Activated naive CD4-positive, alpha-beta T cell treated with anti-CD3 and anti-CD28 coated beads, Interleukin-2, amount 10 ng/mL, durations not matched to agents 7 days and 5 days (primary cell): Measurements from ENCODE around the gene PI4K2A.
A peak's percentile ranks its signal among the peaks of the same experiment; 100 is the strongest.
"Not testable (repeated sequence)": the region's sequence is repeated elsewhere in the genome, so short reads cannot be mapped to it uniquely, and the experiment has no call there.

Experiments
- CTCF ChIA-PET: fragments of 350-600 bp; sonication (Branson Sonifier 250); formaldehyde crosslinking; loops from one replicate; lab custom pipeline; 2021; ENCODE audit warnings: antibody characterized with exemption; lab: Charles Lee
- DNase-seq: peaks from one replicate; pipeline ENCODE4 v3.0.0-alpha.2; 2020
- H3K27ac Mint-ChIP-seq: one replicate; pipeline ENCODE4 v1.8.0; 2021; ENCODE audit warnings: mild to moderate bottlenecking, moderate library complexity, mixed read lengths
- H3K27me3 Mint-ChIP-seq: one replicate; pipeline ENCODE4 v1.8.0; 2021; ENCODE audit warnings: mild to moderate bottlenecking, mixed read lengths
- H3K36me3 Mint-ChIP-seq: one replicate; pipeline ENCODE4 v1.8.0; 2021; ENCODE audit warnings: mixed read lengths
- H3K4me1 Mint-ChIP-seq: one replicate; pipeline ENCODE4 v1.8.0; 2021; ENCODE audit warnings: mixed read lengths
- H3K4me3 Mint-ChIP-seq: one replicate; pipeline ENCODE4 v1.8.0; 2021; ENCODE audit warnings: mild to moderate bottlenecking, moderate library complexity, mixed read lengths
- H3K9me3 Mint-ChIP-seq: one replicate; pipeline ENCODE4 v1.8.0; 2021; ENCODE audit warnings: mixed read lengths

Gene PI4K2A

DNA sequence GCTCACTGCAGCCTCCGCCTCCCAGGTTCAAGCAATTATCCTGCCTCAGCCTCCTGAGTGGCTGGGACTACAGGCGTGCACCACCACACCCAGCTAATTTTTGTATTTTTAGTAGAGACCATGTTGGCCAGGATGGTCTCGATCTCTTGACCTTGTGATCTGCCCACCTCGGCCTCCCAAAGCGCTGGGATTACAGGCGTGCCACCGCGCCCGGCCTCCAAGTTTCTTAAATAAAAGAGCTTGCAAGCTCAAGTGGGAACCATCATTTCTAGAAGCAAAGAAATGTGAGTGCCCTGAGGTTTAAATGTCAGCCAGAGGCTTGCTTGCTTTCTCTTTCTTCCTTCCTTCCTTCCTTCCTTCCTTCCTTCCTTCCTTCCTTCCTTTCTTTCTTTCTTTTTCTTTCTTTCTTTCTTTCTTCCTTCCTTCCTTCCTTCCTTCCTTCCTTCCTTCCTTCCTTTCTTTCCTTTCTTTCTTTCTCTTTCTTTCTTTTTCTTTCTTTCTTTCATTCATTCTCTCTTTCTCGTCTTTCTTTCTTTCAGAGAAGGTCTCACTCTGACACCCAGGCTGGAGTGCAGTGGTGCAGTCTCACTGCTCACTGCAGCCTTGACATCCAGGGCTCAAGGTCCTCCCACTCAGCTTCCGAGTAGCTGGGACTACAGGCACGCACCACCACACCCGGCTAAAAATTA lies 2.1 kb downstream of the PI4K2A start:
- CTCF ChIA-PET, result interaction anchor here (0.6 kb wide), 1 partner anchor 329 kb away, joined by 3 read pairs; no protein-coding TSS in a partner anchor
- H3K27ac Mint-ChIP-seq, DNase-seq, H3K27me3 Mint-ChIP-seq, H3K9me3 Mint-ChIP-seq: not testable (repeated sequence)
- peaks cover 13% of the 10 kb centered on the region for H3K36me3 Mint-ChIP-seq
- H3K4me1 Mint-ChIP-seq, result peaks cover 28% of the 10 kb centered on the region
- peak overlapping the region; percentile 97 for H3K4me3 Mint-ChIP-seq

GRCh38 chr10:97643441-97643985 lies 3.0 kb downstream of the PI4K2A start:
- Mint-ChIP-seq H3K27me3 (peaks cover 4% of the 10 kb centered on the region), H3K4me1 (peaks cover 32% of the 10 kb centered on the region), H3K36me3 (peaks cover 13% of the 10 kb centered on the region), H3K9me3 (no peaks in the 10 kb centered on the region), H3K27ac (no peak overlapping the region), H3K4me3 (no peak overlapping the region)
- CTCF ChIA-PET, result no interaction called here
- no peak for DNase-seq

GRCh38 chr10:97644936-97645335 lies 4.5 kb downstream of the PI4K2A start:
- H3K27me3 Mint-ChIP-seq, result no peaks in the 10 kb centered on the region
- H3K9me3 Mint-ChIP-seq, result no peaks in the 10 kb centered on the region
- peaks cover 41% of the 10 kb centered on the region for H3K4me1 Mint-ChIP-seq
- no peak for DNase-seq
- no peak overlapping the region for H3K4me3 Mint-ChIP-seq
- H3K36me3 Mint-ChIP-seq, result peaks cover 13% of the 10 kb centered on the region
- no peak overlapping the region for H3K27ac Mint-ChIP-seq
- CTCF ChIA-PET, result no interaction called here

DNA sequence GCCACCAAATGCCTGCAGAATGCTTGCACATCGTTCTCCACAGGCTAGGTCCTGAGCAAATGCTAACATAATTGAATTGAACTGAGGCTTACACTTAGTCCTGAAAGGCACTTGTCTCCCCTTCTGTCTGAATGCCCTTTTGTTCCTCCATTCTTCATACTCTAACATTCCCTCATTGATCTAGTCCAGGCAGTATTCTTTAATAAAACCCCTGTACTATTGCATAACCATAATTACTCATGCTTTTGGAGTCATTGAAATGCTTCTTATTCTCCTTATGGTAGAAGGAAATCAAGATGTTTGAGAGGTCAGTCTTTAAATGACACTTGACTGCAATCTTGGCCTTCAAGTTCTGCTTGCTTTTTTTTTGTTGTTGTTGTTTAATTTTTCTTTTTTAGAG lies 7.1 kb downstream of the PI4K2A start:
- no peak overlapping the region for H3K27ac Mint-ChIP-seq
- H3K36me3 Mint-ChIP-seq, result peaks cover 12% of the 10 kb centered on the region
- H3K4me3 Mint-ChIP-seq, result no peak overlapping the region
- CTCF ChIA-PET, result no interaction called here
- H3K9me3 Mint-ChIP-seq, result no peaks in the 10 kb centered on the region
- peaks cover 25% of the 10 kb centered on the region for H3K4me1 Mint-ChIP-seq
- no peak for DNase-seq
- no peaks in the 10 kb centered on the region for H3K27me3 Mint-ChIP-seq

- Mint-ChIP-seq H3K9me3 (no peaks in the 10 kb centered on the region), H3K27ac (peak overlapping the region; percentile 53), H3K4me3 (no peak overlapping the region), H3K27me3 (no peaks in the 10 kb centered on the region), H3K4me1 (peaks cover 16% of the 10 kb centered on the region), H3K36me3 (peaks cover 15% of the 10 kb centered on the region)
- peak; percentile 32 for DNase-seq
- CTCF ChIA-PET, result interaction anchor here (0.6 to 1.2 kb wide), 3 partner anchors 15 to 28 kb away, joined by 3 to 4 read pairs (median 3); partner anchors contain the start of gene MORN4
These were observed 8.3 kb downstream of the PI4K2A start for GRCh38 chr10:97648562-97649404.

- not testable (repeated sequence) for H3K4me3 Mint-ChIP-seq
These were observed 8.9 kb downstream of the PI4K2A start for GRCh38 chr10:97649405-97649750.

DNA sequence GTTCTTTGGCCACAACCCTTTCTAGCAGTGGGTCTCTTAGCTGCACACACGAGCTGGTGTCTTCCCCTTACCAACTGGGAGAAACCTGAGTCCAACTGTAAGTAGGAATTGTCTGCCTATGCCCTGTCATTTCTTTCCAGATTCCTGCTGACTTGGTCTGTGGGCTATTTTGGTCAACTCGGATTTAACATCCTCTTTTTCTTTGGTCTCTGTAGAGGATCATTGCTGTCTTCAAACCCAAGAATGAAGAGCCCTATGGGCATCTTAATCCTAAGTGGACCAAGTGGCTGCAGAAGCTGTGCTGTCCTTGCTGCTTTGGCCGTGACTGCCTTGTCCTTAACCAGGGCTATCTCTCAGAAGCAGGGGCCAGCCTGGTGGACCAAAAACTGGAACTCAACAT lies 10.3 kb downstream of the PI4K2A start:
- H3K27me3 Mint-ChIP-seq, result no peaks in the 10 kb centered on the region
- DNase-seq, result no peak
- CTCF ChIA-PET, result no interaction called here
- H3K9me3 Mint-ChIP-seq, result no peaks in the 10 kb centered on the region
- no peak overlapping the region for H3K27ac Mint-ChIP-seq
- peaks cover 16% of the 10 kb centered on the region for H3K4me1 Mint-ChIP-seq
- no peak overlapping the region for H3K4me3 Mint-ChIP-seq
- peaks cover 16% of the 10 kb centered on the region for H3K36me3 Mint-ChIP-seq

More at GRCh38 chr10:97649405-97649750, 8.9 kb downstream of the PI4K2A start:
- peak overlapping the region; percentile 53 for H3K27ac Mint-ChIP-seq
- H3K9me3 Mint-ChIP-seq, H3K27me3 Mint-ChIP-seq, DNase-seq: not testable (repeated sequence)
- peaks cover 19% of the 10 kb centered on the region for H3K36me3 Mint-ChIP-seq
- CTCF ChIA-PET, result interaction anchor here (0.6 to 1.2 kb wide), 3 partner anchors 16 to 27 kb away, joined by 3 to 4 read pairs (median 3); partner anchors contain the start of gene MORN4
- H3K4me1 Mint-ChIP-seq, result peaks cover 16% of the 10 kb centered on the region

- peaks cover 16% of the 10 kb centered on the region for H3K4me1 Mint-ChIP-seq
- CTCF ChIA-PET, result no interaction called here
- DNase-seq, result no peak
- no peak overlapping the region for H3K27ac Mint-ChIP-seq
- H3K36me3 Mint-ChIP-seq, result peaks cover 22% of the 10 kb centered on the region
- H3K4me3 Mint-ChIP-seq, result no peak overlapping the region
- H3K27me3 Mint-ChIP-seq, result no peaks in the 10 kb centered on the region
- no peaks in the 10 kb centered on the region for H3K9me3 Mint-ChIP-seq
These were observed 11.3 kb downstream of the PI4K2A start for GRCh38 chr10:97651773-97652172.

- no peak for DNase-seq
- Mint-ChIP-seq H3K36me3 (peaks cover 35% of the 10 kb centered on the region), H3K27ac (peak overlapping the region; percentile 45), H3K4me1 (no peaks in the 10 kb centered on the region), H3K9me3 (no peaks in the 10 kb centered on the region), H3K4me3 (no peak overlapping the region), H3K27me3 (no peaks in the 10 kb centered on the region)
- CTCF ChIA-PET, result interaction anchor here (0.8 to 1.4 kb wide), 2 partner anchors 18 to 19 kb away, joined by 3 to 4 read pairs; no protein-coding TSS in a partner anchor
These were observed 16.3 kb downstream of the PI4K2A start for GRCh38 chr10:97656777-97657176.

GRCh38 chr10:97659589-97659988 lies 19.1 kb downstream of the PI4K2A start:
- CTCF ChIA-PET, result no interaction called here
- H3K27ac Mint-ChIP-seq, result no peak overlapping the region
- DNase-seq, result no peak

DNA sequence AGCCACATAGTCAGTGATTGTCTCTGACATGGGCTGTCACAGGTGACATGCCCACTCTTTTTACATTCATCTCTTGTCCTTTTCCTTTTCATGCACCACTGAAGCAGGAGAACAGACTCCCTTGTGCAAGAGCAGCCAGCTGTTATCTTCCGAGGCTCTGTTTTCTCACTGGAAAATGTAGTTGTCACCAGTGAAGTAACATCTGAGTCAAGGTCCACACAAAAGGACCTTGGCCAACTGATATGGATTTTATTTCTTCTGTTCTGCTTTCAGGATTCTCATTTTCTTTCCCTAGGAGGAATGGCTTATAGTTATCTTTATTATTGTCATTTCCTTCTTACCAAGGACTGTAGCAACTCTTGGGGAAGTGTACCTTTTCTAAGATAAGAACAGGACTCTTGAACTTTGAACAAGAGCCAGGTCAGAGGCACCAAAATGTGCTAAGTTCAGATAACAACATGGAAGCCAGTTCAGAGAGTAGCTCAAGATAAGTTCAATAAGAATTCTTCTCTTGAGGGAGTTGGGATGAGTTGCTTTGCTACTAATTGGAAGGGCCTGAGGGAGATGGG lies 23.9 kb downstream of the PI4K2A start:
- Mint-ChIP-seq H3K27ac (peak overlapping the region; percentile 11), H3K27me3 (no peaks in the 10 kb centered on the region), H3K4me1 (peaks cover 3% of the 10 kb centered on the region), H3K9me3 (no peaks in the 10 kb centered on the region), H3K4me3 (no peak overlapping the region), H3K36me3 (peaks cover 37% of the 10 kb centered on the region)
- DNase-seq, result no peak
- CTCF ChIA-PET, result no interaction called here

More at GRCh38 chr10:97659589-97659988, 19.1 kb downstream of the PI4K2A start:
- Mint-ChIP-seq H3K9me3 (no peaks in the 10 kb centered on the region), H3K4me3 (no peak overlapping the region), H3K27me3 (no peaks in the 10 kb centered on the region), H3K4me1 (no peaks in the 10 kb centered on the region), H3K36me3 (peaks cover 31% of the 10 kb centered on the region)

- CTCF ChIA-PET, result no interaction called here
- Mint-ChIP-seq H3K4me1 (peaks cover 3% of the 10 kb centered on the region), H3K27ac (no peak overlapping the region), H3K4me3 (no peak overlapping the region), H3K9me3 (no peaks in the 10 kb centered on the region), H3K27me3 (no peaks in the 10 kb centered on the region), H3K36me3 (peaks cover 28% of the 10 kb centered on the region)
- no peak for DNase-seq
These were observed 26.5 kb downstream of the PI4K2A start for GRCh38 chr10:97666992-97667391.

GRCh38 chr10:97667463-97667862 lies 27.0 kb downstream of the PI4K2A start:
- H3K4me1 Mint-ChIP-seq, result peaks cover 3% of the 10 kb centered on the region
- no peak overlapping the region for H3K27ac Mint-ChIP-seq
- no peak overlapping the region for H3K4me3 Mint-ChIP-seq
- H3K36me3 Mint-ChIP-seq, result peaks cover 27% of the 10 kb centered on the region
- CTCF ChIA-PET, result interaction anchor here (2.0 kb wide), 1 partner anchor 11 kb away, joined by 10 read pairs; no protein-coding TSS in a partner anchor
- DNase-seq, result no peak
- no peaks in the 10 kb centered on the region for H3K9me3 Mint-ChIP-seq
- H3K27me3 Mint-ChIP-seq, result no peaks in the 10 kb centered on the region

GRCh38 chr10:97669571-97669970 lies 29.1 kb downstream of the PI4K2A start:
- Mint-ChIP-seq H3K4me1 (peaks cover 6% of the 10 kb centered on the region), H3K9me3 (no peaks in the 10 kb centered on the region), H3K27me3 (no peaks in the 10 kb centered on the region), H3K4me3 (no peak overlapping the region), H3K27ac (no peak overlapping the region), H3K36me3 (peaks cover 34% of the 10 kb centered on the region)
- DNase-seq, result no peak
- CTCF ChIA-PET, result interaction anchor here (1.5 to 2.1 kb wide), 3 partner anchors 9 to 98 kb away, joined by 3 to 10 read pairs (median 6); no protein-coding TSS in a partner anchor
